HCT116 (cell line): Measurements from ENCODE around the gene MALRD1. TPM values are rescaled to one million over a fixed set of nuclear protein-coding genes. Genes with fewer than 3 reads are reported as not detected.

Experiments used
- ATAC-seq: fragments of 200-7000 bp; cut with Tn5 transposase; 2 replicates; pipeline ENCODE4 v1.9.1; 2020; ENCODE audit warnings: mild to moderate bottlenecking, moderate library complexity
- BruUV-seq: library from RNA; stranded (reverse); fragments of 400-500 nt; replicated peaks from 2 replicates; lab custom pipeline; 2021; lab: Mats Ljungman, UMichigan
- CTCF ChIA-PET: fragments of 300-600 bp; sonication (Branson Sonifier 250); formaldehyde crosslinking; loops from one replicate; lab custom pipeline; 2021; ENCODE audit warnings: antibody characterized with exemption; lab: Charles Lee
- POLR2A ChIA-PET: fragments of 300-600, 350-600 bp; sonication (Branson Sonifier 250); formaldehyde crosslinking; loops from one replicate; lab custom pipeline; 2021; ENCODE audit warnings: antibody characterized with exemption; lab: Charles Lee
- RAD21 ChIA-PET, 2 experiments: fragments of 300-600 bp; sonication (Branson Sonifier 250); formaldehyde crosslinking; loops; one replicate each; lab custom pipeline; 2023; ENCODE audit warnings: low total read pairs in 2 of 2; ENCODE audit not compliant: uncharacterized antibody in 2 of 2, unreplicated experiment in 2 of 2, low non-redundant PET in 1 of 2; lab: Charles Lee
- DNase-seq: peaks from one replicate; pipeline ENCODE4 v3.0.0-alpha.2; 2010; ENCODE audit warnings: low read depth, low spot score
- H2AFZ ChIP-seq: fragments of 200-600 bp; shearing (Covaris generic), sonication (generic); 2 replicates; pipeline ENCODE4 v1.6.1; 2017; ENCODE audit warnings: low read depth, mixed run types, mixed read lengths, antibody characterized with exemption, low read length; ENCODE audit not compliant: poor library complexity, severe bottlenecking
- H3K27ac ChIP-seq: 2 replicates; pipeline ENCODE4 v1.5.1; 2012; ENCODE audit warnings: low read depth, low read length
- H3K27me3 ChIP-seq: fragments of 200-600 bp; sonication (generic); 2 replicates; pipeline ENCODE4 v1.6.1; 2016; ENCODE audit warnings: mixed run types, low read length, mixed read lengths; ENCODE audit not compliant: insufficient read depth
- H3K36me3 ChIP-seq, 2 experiments: fragments of 200-500 bp in 1 of 2; fragments of 200-600 bp in 1 of 2; sonication (Bioruptor generic) in 1 of 2; sonication (generic) in 1 of 2; 2 replicates each; pipeline versions ENCODE4 v1.5.1 to v1.6.1; 2014 to 2016; ENCODE audit warnings: low read length in 2 of 2, inconsistent platforms in 1 of 2, mixed read lengths in 1 of 2, mixed run types in 1 of 2; ENCODE audit not compliant: insufficient read depth in 2 of 2, control insufficient read depth in 1 of 2
- H3K4me1 ChIP-seq, 2 experiments: fragments of 200-600 bp in 1 of 2; sonication (generic) in 1 of 2; 2 replicates each; pipeline versions ENCODE4 v1.5.1 to v1.6.1; 2012 to 2017; ENCODE audit warnings: low read length in 2 of 2, inconsistent platforms in 1 of 2, mild to moderate bottlenecking in 1 of 2, mixed read lengths in 1 of 2, mixed run types in 1 of 2, moderate library complexity in 1 of 2; ENCODE audit not compliant: insufficient read depth in 2 of 2, control insufficient read depth in 1 of 2
- H3K4me2 ChIP-seq: fragments of 200-600 bp; sonication (generic); 2 replicates; pipeline ENCODE4 v1.6.1; 2017; ENCODE audit warnings: mixed run types, low read length, mixed read lengths
- H3K4me3 ChIP-seq, 2 experiments: fragments of 200-600 bp in 1 of 2; sonication (generic) in 1 of 2; replicated peaks in 1 of 2; 2 replicates each; pipeline ENCODE4 v1.5.1; 2011 to 2016; ENCODE audit warnings: low read length in 2 of 2, control low read depth in 1 of 2, low read depth in 1 of 2, mild to moderate bottlenecking in 1 of 2, mixed read lengths in 1 of 2, mixed run types in 1 of 2
- H3K79me2 ChIP-seq: fragments of 200-600 bp; sonication (generic); 2 replicates; pipeline ENCODE4 v1.6.1; 2017; ENCODE audit warnings: mild to moderate bottlenecking, mixed run types, low read length, moderate library complexity, mixed read lengths; ENCODE audit not compliant: insufficient read depth
- H3K9ac ChIP-seq: fragments of 200-600 bp; sonication (generic); 2 replicates; pipeline ENCODE4 v1.6.1; 2016; ENCODE audit warnings: low read length, mixed read lengths
- H3K9me2 ChIP-seq: fragments of 200-600 bp; sonication (generic), shearing (Covaris generic); 2 replicates; pipeline ENCODE4 v1.6.1; 2017; ENCODE audit warnings: mixed run types, mild to moderate bottlenecking, moderate library complexity; ENCODE audit not compliant: insufficient read depth
- H3K9me3 ChIP-seq, 2 experiments: fragments of 200-500 bp in 1 of 2; fragments of 200-600 bp in 1 of 2; sonication (Bioruptor generic) in 1 of 2; sonication (generic) in 1 of 2; 2 replicates each; pipeline ENCODE4 v1.6.1; 2014 to 2017; ENCODE audit warnings: low read length in 2 of 2, mixed read lengths in 2 of 2, inconsistent platforms in 1 of 2, low read depth in 1 of 2, mild to moderate bottlenecking in 1 of 2, mixed run types in 1 of 2, moderate library complexity in 1 of 2; ENCODE audit not compliant: control insufficient read depth in 1 of 2, insufficient read depth in 1 of 2
- H4K20me1 ChIP-seq: fragments of 200-600 bp; sonication (generic), shearing (Covaris generic); 2 replicates; pipeline ENCODE4 v1.6.1; 2017; ENCODE audit warnings: mixed run types, mild to moderate bottlenecking, moderate library complexity; ENCODE audit not compliant: insufficient read depth
- ATF3 ChIP-seq: IDR thresholded peaks from 2 replicates; pipeline ENCODE4 v1.6.1; 2012
- CBX3 ChIP-seq: IDR thresholded peaks from 2 replicates; pipeline ENCODE4 v1.6.1; 2012; ENCODE audit warnings: low read depth
- CEBPB ChIP-seq: IDR thresholded peaks from 2 replicates; pipeline ENCODE4 v1.6.1; 2012; ENCODE audit warnings: low read depth
- CTCF ChIP-seq, 3 experiments: fragments of 200-600 bp in 1 of 3; sonication (generic) in 1 of 3; IDR thresholded peaks in 2 of 3; conservative IDR thresholded peaks in 1 of 3; 2 replicates each; pipeline ENCODE4 v1.5.1; 2012 to 2017; ENCODE audit warnings: low read depth in 2 of 3, low read length in 2 of 3, antibody characterized with exemption in 1 of 3, borderline replicate concordance in 1 of 3, control low read depth in 1 of 3, mild to moderate bottlenecking in 1 of 3, mixed read lengths in 1 of 3, mixed run types in 1 of 3, moderate library complexity in 1 of 3; ENCODE audit not compliant: insufficient read depth in 1 of 3
- EGR1 ChIP-seq: IDR thresholded peaks from 2 replicates; pipeline ENCODE4 v1.6.1; 2012; ENCODE audit warnings: low read depth
- ELF1 ChIP-seq: IDR thresholded peaks from 2 replicates; pipeline ENCODE4 v1.6.1; 2012; ENCODE audit warnings: low read depth, borderline replicate concordance
- EZH2 ChIP-seq: fragments of 200-600 bp; sonication (generic); IDR thresholded peaks from 2 replicates; pipeline ENCODE4 v1.6.1; 2017; ENCODE audit warnings: antibody characterized with exemption, mixed run types
- EZH2phosphoT487 ChIP-seq: fragments of 200-600 bp; IDR thresholded peaks from 2 replicates; pipeline ENCODE4 v1.6.1; 2018; ENCODE audit warnings: antibody characterized with exemption, borderline replicate concordance
- JUND ChIP-seq: IDR thresholded peaks from 2 replicates; pipeline ENCODE4 v1.6.1; 2012
- MAX ChIP-seq: IDR thresholded peaks from 2 replicates; pipeline ENCODE4 v1.6.1; 2012
- RAD21 ChIP-seq: IDR thresholded peaks from 2 replicates; pipeline ENCODE4 v1.6.1; 2012; ENCODE audit warnings: low read depth, mild to moderate bottlenecking
- REST ChIP-seq: IDR thresholded peaks from 2 replicates; pipeline ENCODE4 v1.6.1; 2012; ENCODE audit warnings: low read depth
- SIN3A ChIP-seq: IDR thresholded peaks from 2 replicates; pipeline ENCODE4 v1.6.1; 2012; ENCODE audit warnings: low read depth
- SRF ChIP-seq: IDR thresholded peaks from 2 replicates; pipeline ENCODE4 v1.6.1; 2012; ENCODE audit warnings: low read depth
- TCF7L2 ChIP-seq: IDR thresholded peaks from 2 replicates; pipeline ENCODE4 v1.7.0; 2011; ENCODE audit warnings: borderline replicate concordance, inconsistent platforms; ENCODE audit not compliant: insufficient read depth, insufficient read length; ENCODE audit errors: extremely low read depth
- YY1 ChIP-seq: IDR thresholded peaks from 2 replicates; pipeline ENCODE4 v1.6.1; 2011; ENCODE audit warnings: low read length, low read depth, moderate library complexity, mild to moderate bottlenecking; ENCODE audit not compliant: insufficient replicate concordance; ENCODE audit errors: extremely low read depth
- ZBTB33 ChIP-seq: IDR thresholded peaks from 2 replicates; pipeline ENCODE4 v1.6.1; 2011; ENCODE audit warnings: mild to moderate bottlenecking, low read length, moderate library complexity; ENCODE audit not compliant: insufficient replicate concordance; ENCODE audit errors: extremely low read depth
- ZFX ChIP-seq: fragments of 450-650 bp; IDR thresholded peaks from 2 replicates; pipeline ENCODE4 v1.6.1; 2017
- ZNF274 ChIP-seq: fragments of 200-500 bp; sonication (Bioruptor generic); IDR thresholded peaks from 2 replicates; pipeline ENCODE4 v1.6.1; 2014; ENCODE audit warnings: mild to moderate bottlenecking, low read depth, low read length, inconsistent platforms
- intact Hi-C: fragments of 100-400 bp; cut with micrococcal nuclease; formaldehyde crosslinking; loops from 2 replicates; pipeline ENCODE4 v1.10.0; 2022
- total RNA-seq: library from RNA; stranded (reverse); gene quantifications from one replicate; pipeline ENCODE4 v1.2.1, GENCODE V29; 2021; ENCODE audit not compliant: unreplicated experiment

MALRD1 gene
- total RNA-seq, 1 experiment from 2014 or later, result not detected

GRCh38 chr10:19332304-19332703 is 283.7 kb downstream of the MALRD1 start:
- TF ChIP-seq ATF3 (no peak), TCF7L2 (no peak), ZNF274 (no peak), JUND (no peak), ZFX (no peak), CBX3 (no peak), SRF (no peak), ZBTB33 (no peak), EZH2phosphoT487 (no peak), EZH2 (no peak), CTCF (IDR thresholded peaks at IDR 0.05 in 2 of 3, conservative IDR thresholded peaks at IDR 0.05 in 1 of 3; ENCODE audit: borderline replicate concordance in 1 of 3, insufficient read depth in 1 of 3, low read depth in 2 of 3, low read length in 2 of 3) (no peak), ELF1 (no peak), MAX (no peak), SIN3A (no peak), RAD21 (no peak), CEBPB (no peak), YY1 (no peak), EGR1 (no peak), REST (no peak)
- intact Hi-C loops, result no loop called here
- Histone ChIP-seq H3K4me3 (no peak overlapping the region), H3K4me1 (no peaks in the 10 kb centered on the region), H3K9ac (no peak overlapping the region), H3K79me2 (no peaks in the 10 kb centered on the region), H2AFZ (no peak overlapping the region), H3K27ac (no peak overlapping the region), H3K9me2 (no peaks in the 10 kb centered on the region), H3K27me3 (no peaks in the 10 kb centered on the region), H4K20me1 (no peaks in the 10 kb centered on the region), H3K4me2 (no peak overlapping the region), H3K36me3 (no peaks in the 10 kb centered on the region), H3K9me3 (peaks cover 0 to 24% of the 10 kb centered on the region in 2 experiments; a peak in 2 of 4 replicates)
- ChIA-PET RAD21 (no interaction called here), POLR2A (no interaction called here), CTCF (no interaction called here)
- BruUV-seq, result no TSS peak
- no peak for DNase-seq
- ATAC-seq, result no peak
